ENCODE results near the gene OPCML.

Gene OPCML

GRCh38 chr11:133123796-133124195 is 408.5 kb downstream of the OPCML start:
- DNase-seq (ENCODE audit: low read depth) = no peak

GRCh38 chr11:133123366-133123765 is 408.9 kb downstream of the OPCML start:
- DNase-seq (ENCODE audit: low read depth) = no peak

GRCh38 chr11:133122256-133122655 is 410.0 kb downstream of the OPCML start:
- no peak for DNase-seq (ENCODE audit: low read depth)

- no peak for DNase-seq (ENCODE audit: low read depth)
Observed at GRCh38 chr11:133118563-133119268, 413.6 kb downstream of the OPCML start.

GRCh38 chr11:133115099-133115498 is 417.2 kb downstream of the OPCML start:
- no peak for DNase-seq (ENCODE audit: low read depth)

GRCh38 chr11:133107763-133108162 is 424.5 kb downstream of the OPCML start:
- DNase-seq (ENCODE audit: low read depth) = no peak

GRCh38 chr11:133107136-133107535 is 425.2 kb downstream of the OPCML start:
- no peak for DNase-seq (ENCODE audit: low read depth)

- no peak for DNase-seq (ENCODE audit: low read depth)
Observed at GRCh38 chr11:133106417-133106816, 425.9 kb downstream of the OPCML start.

GRCh38 chr11:133104009-133104744 is 428.1 kb downstream of the OPCML start:
- no peak for DNase-seq (ENCODE audit: low read depth)

- DNase-seq (ENCODE audit: low read depth) = no peak
Observed at GRCh38 chr11:133096981-133097380, 435.3 kb downstream of the OPCML start.

GRCh38 chr11:133086518-133086917 is 445.8 kb downstream of the OPCML start:
- DNase-seq (ENCODE audit: low read depth) = no peak

GRCh38 chr11:133082841-133083488 is 449.3 kb downstream of the OPCML start:
- no peak for DNase-seq (ENCODE audit: low read depth)

GRCh38 chr11:133082453-133082781 is 449.9 kb downstream of the OPCML start:
- DNase-seq (ENCODE audit: low read depth) = no peak

GRCh38 chr11:133081730-133082452 is 450.4 kb downstream of the OPCML start:
- DNase-seq (ENCODE audit: low read depth) = no peak

GRCh38 chr11:133081020-133081419 is 451.3 kb downstream of the OPCML start:
- DNase-seq (ENCODE audit: low read depth) = no peak

- DNase-seq (ENCODE audit: low read depth) = no peak
Observed at GRCh38 chr11:133078591-133079404, 453.5 kb downstream of the OPCML start.

- DNase-seq (ENCODE audit: low read depth) = no peak
Observed at GRCh38 chr11:133078012-133078411, 454.3 kb downstream of the OPCML start.

GRCh38 chr11:133075351-133075750 is 456.9 kb downstream of the OPCML start:
- no peak for DNase-seq (ENCODE audit: low read depth)

- DNase-seq (ENCODE audit: low read depth) = no peak
Observed at GRCh38 chr11:133072858-133073582, 459.3 kb downstream of the OPCML start.

GRCh38 chr11:133072378-133072777 is 459.9 kb downstream of the OPCML start:
- DNase-seq (ENCODE audit: low read depth) = no peak

GRCh38 chr11:133070791-133071190 is 461.5 kb downstream of the OPCML start:
- DNase-seq (ENCODE audit: low read depth) = no peak

Measured in stimulated activated CD8-positive, alpha-beta memory T cell treated with anti-CD3 and anti-CD28 coated beads, Interleukin-15, amount 100 ng/mL, for 1 hour (primary cell).